ENCODE data around the gene IGF2BP2.
"Not testable (repeated sequence)": the region's sequence is repeated elsewhere in the genome, so short reads cannot be mapped to it uniquely, and the experiment has no call there.

IGF2BP2 gene

DNA sequence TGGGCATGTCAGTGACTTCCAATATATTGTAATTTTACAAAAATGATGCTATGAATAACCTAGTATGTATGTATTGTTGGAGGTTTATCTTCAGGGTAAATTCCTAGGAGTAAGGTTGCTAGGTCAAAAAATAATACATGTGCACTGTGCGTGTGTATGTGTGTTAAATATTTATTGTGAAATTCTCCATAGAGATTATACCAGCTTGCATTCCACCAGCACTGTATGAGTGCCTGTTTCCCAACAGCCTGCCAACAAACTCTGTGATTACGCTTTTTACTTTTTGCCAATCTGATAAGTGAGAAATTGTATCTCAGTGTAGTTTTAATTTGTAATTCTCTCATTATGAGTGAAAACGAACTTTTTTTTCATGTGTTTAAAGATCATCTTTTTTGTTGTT, 12.6 kb upstream of the IGF2BP2 start:
- DNase-seq (ENCODE audit: low read depth), result no peak

DNA sequence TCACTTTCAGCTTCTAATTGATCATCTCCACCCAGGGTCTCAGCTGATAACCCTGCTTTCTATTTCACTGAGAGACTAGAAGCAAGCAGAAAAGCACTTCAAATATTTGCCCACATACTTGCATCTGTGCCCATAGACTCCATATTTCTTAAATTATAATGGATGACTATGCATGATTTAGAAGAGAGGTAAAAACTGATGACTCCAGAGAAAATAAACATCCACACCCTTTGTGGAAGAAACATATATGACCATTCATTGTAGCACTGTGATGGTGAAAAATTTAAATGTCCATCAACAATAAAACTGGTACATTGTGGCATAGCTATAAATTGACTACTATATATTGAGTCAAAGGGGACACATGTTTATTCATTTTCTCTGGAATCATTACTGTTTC, 7.1 kb upstream of the IGF2BP2 start:
- DNase-seq (ENCODE audit: low read depth), result no peak

- no peak for DNase-seq (ENCODE audit: low read depth)
Measured at GRCh38 chr3:185831195-185831594, 6.4 kb upstream of the IGF2BP2 start.

- no peak for DNase-seq (ENCODE audit: low read depth)
Measured at GRCh38 chr3:185830018-185830797, 5.4 kb upstream of the IGF2BP2 start.

GRCh38 chr3:185828755-185829154, 3.9 kb upstream of the IGF2BP2 start:
- DNase-seq (ENCODE audit: low read depth), result no peak

GRCh38 chr3:185827595-185828344, 2.9 kb upstream of the IGF2BP2 start:
- no peak for DNase-seq (ENCODE audit: low read depth)

DNA sequence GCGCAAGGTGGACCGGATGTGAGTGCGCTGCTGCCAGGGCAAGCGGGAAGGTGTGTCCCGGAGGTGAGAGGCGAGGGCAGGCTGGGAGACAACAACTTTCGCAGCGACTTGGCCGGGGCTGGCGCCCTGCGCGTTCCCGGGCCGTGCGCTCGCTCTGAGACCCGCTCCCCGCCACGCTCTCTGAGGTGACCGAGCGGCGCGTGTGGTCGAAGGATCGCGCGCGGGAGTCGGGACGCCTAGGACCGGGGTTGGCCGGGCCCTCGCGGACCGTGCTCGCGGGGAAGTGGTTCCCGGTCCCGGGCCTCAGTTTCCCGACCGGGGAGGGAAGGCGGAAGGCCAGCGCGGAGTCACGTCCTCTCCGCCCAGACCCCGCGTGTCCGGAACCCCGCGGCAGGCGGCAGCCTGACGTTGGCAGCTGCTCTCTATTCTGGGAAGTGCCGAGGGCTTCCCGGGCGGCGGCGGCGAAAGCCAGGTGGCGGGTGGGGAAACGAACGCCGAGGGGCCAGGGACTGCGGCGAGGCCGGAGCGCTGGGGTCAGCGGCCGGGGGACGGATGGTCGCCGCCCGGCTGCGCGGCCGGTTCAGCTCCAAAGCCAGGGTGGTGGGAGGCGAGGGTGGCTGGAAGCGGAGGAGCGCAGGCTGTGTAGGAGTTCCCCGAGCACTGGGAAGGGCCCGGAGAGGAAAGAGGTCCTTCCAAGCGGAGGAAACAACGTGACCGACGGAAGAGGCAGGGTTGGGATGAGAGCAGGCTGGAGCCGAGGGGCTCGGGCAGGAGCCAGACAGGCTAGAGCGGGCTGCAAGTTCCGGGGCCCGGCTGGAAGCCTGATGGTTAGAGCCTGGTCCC, 1.0 kb upstream of the IGF2BP2 start:
- peak; percentile 33 for DNase-seq (ENCODE audit: low read depth)

GRCh38 chr3:185824051-185825005, 514 bp downstream of the IGF2BP2 start:
- no peak for DNase-seq (ENCODE audit: low read depth)

- DNase-seq (ENCODE audit: low read depth), result peak; percentile 14
Measured at GRCh38 chr3:185823078-185824044, 1.5 kb downstream of the IGF2BP2 start.

DNA sequence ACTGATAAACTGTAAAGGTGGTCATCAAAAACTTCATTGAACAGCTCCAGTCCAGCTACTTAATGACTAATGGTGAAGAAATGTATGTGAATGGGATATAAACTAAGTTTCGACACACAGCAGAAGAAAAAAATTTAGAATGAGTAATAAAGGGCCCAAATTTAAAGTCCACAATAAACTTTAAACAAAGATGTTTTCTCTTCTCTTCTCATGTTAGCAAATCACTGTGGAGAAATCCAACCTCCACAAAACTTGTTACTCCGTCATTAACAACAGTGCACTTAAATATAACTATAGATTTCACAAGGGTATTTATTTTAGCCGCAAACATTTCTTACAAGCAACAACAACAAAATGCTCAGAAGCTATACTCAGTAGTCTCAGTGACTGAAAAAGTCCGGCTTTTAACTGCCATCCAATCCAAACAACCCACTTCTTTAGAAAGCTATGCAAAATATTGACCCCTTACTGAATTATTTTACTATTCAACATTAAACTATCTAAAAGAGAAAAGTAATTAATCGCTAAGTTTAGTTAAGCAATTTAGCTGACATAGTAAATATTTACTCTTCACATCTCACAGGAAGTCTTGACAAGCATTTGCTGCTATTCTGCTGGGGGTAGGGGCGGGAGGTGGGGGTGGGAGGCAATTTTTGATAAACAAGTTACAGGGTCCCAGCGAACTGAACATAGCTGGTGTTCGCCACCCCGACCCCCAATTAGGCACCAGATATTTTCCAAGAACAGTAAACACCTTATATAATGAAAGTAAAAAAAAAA, 2.4 kb downstream of the IGF2BP2 start:
- no peak for DNase-seq (ENCODE audit: low read depth)

GRCh38 chr3:185820973-185821758, 3.7 kb downstream of the IGF2BP2 start:
- DNase-seq (ENCODE audit: low read depth), result no peak

DNA sequence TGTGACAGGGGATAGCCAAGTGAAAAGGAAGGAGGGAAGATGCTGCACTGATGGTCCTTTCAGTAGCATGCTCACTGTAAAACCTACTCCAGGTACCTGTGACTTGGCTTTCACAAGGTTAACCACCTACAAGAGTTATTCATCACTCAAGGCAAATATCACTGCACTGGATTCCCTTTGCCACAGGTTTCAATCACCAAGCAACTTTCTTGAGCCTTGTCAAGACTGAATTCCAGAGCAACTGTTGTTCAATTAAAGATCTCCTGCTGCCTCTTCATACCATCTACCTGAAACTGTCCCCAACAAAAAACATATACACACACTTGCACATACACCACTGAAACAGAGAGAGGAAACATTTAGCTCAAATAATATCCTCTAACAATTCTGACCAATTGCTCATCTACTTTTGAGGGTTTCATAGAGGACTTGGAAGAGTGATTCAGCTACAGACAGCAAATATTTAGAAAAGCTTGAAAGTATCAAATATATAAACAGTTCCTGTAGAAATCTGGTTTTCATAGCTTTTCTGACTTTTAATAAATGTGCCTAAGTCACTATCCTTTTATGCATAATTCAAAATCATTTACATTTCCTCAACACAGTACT, 6.5 kb downstream of the IGF2BP2 start:
- DNase-seq (ENCODE audit: low read depth), result no peak

DNA sequence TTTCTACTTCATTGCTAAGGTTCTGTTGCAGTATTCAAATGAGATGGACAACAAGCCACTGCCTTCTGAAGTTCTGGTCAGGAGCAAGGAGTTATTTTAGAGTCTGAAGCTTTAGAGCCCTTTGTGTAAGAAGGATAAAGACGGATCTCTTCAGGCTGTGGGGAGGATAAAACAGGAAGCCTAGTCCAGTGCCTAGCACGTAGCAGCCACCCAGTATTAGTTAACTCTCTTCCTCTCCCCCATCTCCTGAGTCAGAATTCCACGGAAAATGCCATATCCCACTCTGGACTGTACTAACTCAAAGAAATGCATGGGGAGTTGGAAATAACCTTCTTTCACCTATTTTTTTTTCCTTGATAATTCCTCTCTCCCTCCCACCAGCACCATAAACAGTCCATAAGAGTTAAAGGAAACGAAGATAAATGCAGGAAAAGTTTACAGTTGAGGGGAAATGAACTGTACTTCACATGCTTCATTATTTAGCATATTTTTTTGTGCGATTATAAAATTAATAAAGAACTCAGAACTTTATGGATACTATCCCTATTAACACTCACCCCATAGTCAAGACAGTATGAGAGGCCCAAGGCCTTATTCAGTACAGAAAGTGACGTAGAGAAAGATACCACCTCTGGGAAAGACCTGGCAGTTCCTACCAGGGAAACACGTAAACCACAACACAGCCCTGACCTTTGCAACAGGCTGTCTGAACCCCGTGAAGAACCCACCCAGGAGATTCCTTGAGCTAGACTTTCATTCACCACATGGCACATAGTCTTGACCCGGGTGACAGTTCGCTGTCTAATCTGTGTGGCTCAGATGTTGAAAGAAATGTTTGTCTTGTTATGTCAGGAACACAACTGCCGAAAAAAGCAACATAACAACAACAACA, 9.2 kb downstream of the IGF2BP2 start:
- no peak for DNase-seq (ENCODE audit: low read depth)

GRCh38 chr3:185813691-185814215, 11.1 kb downstream of the IGF2BP2 start:
- DNase-seq (ENCODE audit: low read depth), result no peak

- no peak for DNase-seq (ENCODE audit: low read depth)
Measured at GRCh38 chr3:185813205-185813604, 11.6 kb downstream of the IGF2BP2 start.

DNA sequence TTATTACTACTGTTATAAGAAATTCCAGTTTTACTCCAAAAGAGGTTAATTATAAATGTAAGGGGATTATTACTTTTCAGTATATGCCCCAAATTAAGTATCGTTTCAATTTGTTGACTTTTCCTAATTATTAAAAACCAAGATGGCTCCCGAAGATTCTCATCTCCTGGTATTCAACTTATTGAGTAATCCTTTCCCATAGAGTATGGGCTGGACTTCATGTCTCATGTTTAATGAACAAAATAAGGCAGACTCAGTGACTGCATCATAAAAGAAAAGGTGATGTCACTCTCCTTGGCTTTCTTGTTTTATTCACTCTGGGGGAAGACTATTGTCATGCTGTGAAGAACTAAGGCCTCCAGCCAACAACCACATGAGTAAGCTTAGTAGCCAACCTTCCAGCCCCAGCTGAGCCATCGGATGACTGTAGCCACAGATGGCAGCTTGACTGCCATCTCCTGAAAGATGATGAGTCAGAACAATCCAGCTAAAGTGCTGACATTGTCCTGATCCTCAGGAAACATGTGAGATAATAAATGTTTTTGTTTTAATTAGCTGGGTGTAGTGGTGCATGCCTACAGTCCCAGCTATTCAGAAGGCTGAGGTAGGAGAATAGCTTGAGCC, 17.3 kb downstream of the IGF2BP2 start:
- DNase-seq (ENCODE audit: low read depth), result no peak

- not testable (repeated sequence) for DNase-seq (ENCODE audit: low read depth)
Measured at GRCh38 chr3:185798831-185799110, 26.1 kb downstream of the IGF2BP2 start.
